Endothelial cell of umbilical vein (primary cell): ENCODE measurements around the gene SMURF2. TPM values are rescaled to one million over a fixed set of nuclear protein-coding genes. Genes with fewer than 3 reads are reported as not detected.

Experiments
- BruUV-seq: library from RNA; stranded (reverse); fragments of 400-500 nt; replicated peaks from 2 replicates; lab custom pipeline; 2021; lab: Mats Ljungman, UMichigan
- CTCF ChIA-PET: fragments of 300-600, 350-600 bp; sonication (Branson Sonifier 250); formaldehyde crosslinking; loops from one replicate; lab custom pipeline; 2021; ENCODE audit warnings: antibody characterized with exemption, inconsistent platforms; lab: Charles Lee
- POLR2A ChIA-PET: fragments of 300-600, 350-600 bp; sonication (Branson Sonifier 250); formaldehyde crosslinking; loops from one replicate; lab custom pipeline; 2021; ENCODE audit warnings: antibody characterized with exemption, inconsistent platforms; lab: Charles Lee
- DNase-seq: peaks from one replicate; pipeline ENCODE4 v3.0.0-alpha.2; 2011; ENCODE audit warnings: low read depth, low spot score
- FAIRE-seq: peaks from 2 replicates; lab custom pipeline; 2011; peaks lifted over from hg19 to GRCh38; lab: Jason Lieb, UNC
- H2AFZ ChIP-seq: 2 replicates; pipeline ENCODE4 v1.6.0; 2012; ENCODE audit warnings: low read depth, low read length, control low read depth, inconsistent platforms
- H3K27ac ChIP-seq: 2 replicates; pipeline ENCODE4 v1.5.1; 2011; ENCODE audit warnings: low read depth, mild to moderate bottlenecking, control low read depth, low read length, moderate library complexity; ENCODE audit not compliant: insufficient read depth
- H3K27me3 ChIP-seq, 2 experiments: 2 replicates each; pipeline versions ENCODE4 v1.6.0 to v1.6.1; 2011; ENCODE audit warnings: low read length in 2 of 2, mixed read lengths in 1 of 2; ENCODE audit not compliant: control insufficient read depth in 2 of 2, insufficient read depth in 2 of 2
- H3K36me3 ChIP-seq, 2 experiments: 2 replicates in 1 of 2; 3 replicates in 1 of 2; pipeline ENCODE4 v1.5.1; 2011; ENCODE audit warnings: low read length in 2 of 2, mild to moderate bottlenecking in 1 of 2, moderate library complexity in 1 of 2; ENCODE audit not compliant: control insufficient read depth in 2 of 2, insufficient read depth in 2 of 2; ENCODE audit errors: extremely low read depth in 1 of 2
- H3K4me1 ChIP-seq: 3 replicates; pipeline ENCODE4 v1.5.1; 2011; ENCODE audit warnings: mild to moderate bottlenecking, low read length; ENCODE audit not compliant: control insufficient read depth, insufficient read depth; ENCODE audit errors: extremely low read depth
- H3K4me2 ChIP-seq: 2 replicates; pipeline ENCODE4 v1.6.1; 2011; ENCODE audit warnings: low read length, control low read depth, mixed read lengths; ENCODE audit not compliant: insufficient read depth
- H3K4me3 ChIP-seq, 3 experiments: fragments of 200-600 bp in 1 of 3; sonication (generic), shearing (Covaris generic) in 1 of 3; replicated peaks in 1 of 3; 2 replicates each; pipeline ENCODE4 v1.5.1; 2011 to 2016; ENCODE audit warnings: control low read depth in 3 of 3, low read length in 3 of 3, mild to moderate bottlenecking in 2 of 3, inconsistent platforms in 1 of 3, low read depth in 1 of 3, moderate library complexity in 1 of 3; ENCODE audit not compliant: insufficient read depth in 1 of 3
- H3K79me2 ChIP-seq: 2 replicates; pipeline ENCODE4 v1.6.0; 2012; ENCODE audit warnings: low read length, inconsistent platforms; ENCODE audit not compliant: control insufficient read depth, insufficient read depth
- H3K9ac ChIP-seq: replicated peaks from 2 replicates; pipeline ENCODE3; 2011; ENCODE audit warnings: low read length, control low read depth; ENCODE audit not compliant: insufficient read depth; ENCODE audit errors: extremely low read depth
- H3K9me1 ChIP-seq: replicated peaks from 3 replicates; pipeline ENCODE4 v1.6.0; 2011; ENCODE audit warnings: mild to moderate bottlenecking, low read length; ENCODE audit not compliant: control insufficient read depth, insufficient read depth; ENCODE audit errors: extremely low read depth
- H3K9me3 ChIP-seq: replicated peaks from 2 replicates; pipeline ENCODE4 v1.5.1; 2012; ENCODE audit warnings: low read length, inconsistent platforms; ENCODE audit not compliant: control insufficient read depth, insufficient read depth
- H4K20me1 ChIP-seq: replicated peaks from 2 replicates; pipeline ENCODE3; 2011; ENCODE audit warnings: mild to moderate bottlenecking, low read length; ENCODE audit not compliant: control insufficient read depth, insufficient read depth; ENCODE audit errors: extremely low read depth
- CTCF ChIP-seq, 2 donors: IDR thresholded peaks; 1 replicate in 1 of 2; 2 replicates in 1 of 2; pipeline ENCODE4 v1.5.1; 2011; ENCODE audit warnings: low read length in 2 of 2, mild to moderate bottlenecking in 2 of 2, moderate library complexity in 2 of 2, control low read depth in 1 of 2, inconsistent platforms in 1 of 2, low read depth in 1 of 2; ENCODE audit not compliant: insufficient read depth in 1 of 2; ENCODE audit errors: extremely low read depth in 1 of 2
- EZH2 ChIP-seq: IDR thresholded peaks from 2 replicates; pipeline ENCODE4 v1.6.1; 2012; ENCODE audit warnings: borderline replicate concordance, low read depth, mild to moderate bottlenecking, moderate library complexity, low read length, inconsistent platforms; ENCODE audit not compliant: severe bottlenecking
- FOS ChIP-seq: IDR thresholded peaks from 2 replicates; pipeline ENCODE4 v1.6.1; 2011; ENCODE audit warnings: mild to moderate bottlenecking, low read length, moderate library complexity, borderline replicate concordance; ENCODE audit not compliant: insufficient read depth
- GATA2 ChIP-seq: IDR thresholded peaks from 2 replicates; pipeline ENCODE4 v1.7.0; 2011; ENCODE audit warnings: low read depth, mild to moderate bottlenecking, moderate library complexity, mixed read lengths, low read length; ENCODE audit not compliant: insufficient read length, insufficient read depth
- JUN ChIP-seq: IDR thresholded peaks from 2 replicates; pipeline ENCODE4 v1.6.1; 2011; ENCODE audit warnings: borderline replicate concordance, low read depth; ENCODE audit not compliant: insufficient read length, insufficient read depth
- MYC ChIP-seq: IDR thresholded peaks from one replicate; pipeline ENCODE4 v1.6.1; 2011; ENCODE audit warnings: mild to moderate bottlenecking, low read depth, low read length
- POLR2A ChIP-seq: IDR thresholded peaks from 2 replicates; pipeline ENCODE4 v1.6.1; 2012; ENCODE audit warnings: low read depth, mild to moderate bottlenecking, control low read depth, low read length
- POLR2AphosphoS5 ChIP-seq: IDR thresholded peaks from 2 replicates; pipeline ENCODE4 v1.6.1; 2012; ENCODE audit warnings: low read depth, mild to moderate bottlenecking, control low read depth, low read length, moderate library complexity; ENCODE audit not compliant: insufficient read depth
- dilution Hi-C: fragments of 300-500 bp; cut with MboI; formaldehyde crosslinking; loops from one replicate; pipeline ENCODE4 v1.15.0; 2019; ENCODE audit warnings: low sequenced_read_pairs; ENCODE audit not compliant: extremely low pct_ligation_motif_present
- intact Hi-C: fragments of 100-400 bp; cut with micrococcal nuclease; formaldehyde crosslinking; loops from one replicate; pipeline ENCODE4 v1.10.0; 2022
- polyA plus RNA-seq, 4 experiments: library from polyadenylated mRNA; depleted of rRNA in 3 of 4; stranded (reverse) in 3 of 4; unstranded in 1 of 4; fragments of >200 nt; gene quantifications; 2 replicates each; pipeline versions ENCODE4 v1.2.1 to v1.2.3, GENCODE V29; 2011 to 2012; ENCODE audit warnings: missing spikeins in 1 of 4
- total RNA-seq: library from RNA; stranded (reverse); gene quantifications from 2 replicates; pipeline ENCODE4 v1.2.3, GENCODE V29; 2021
- TF ChIP-seq, protein P1 (sequence below): IDR thresholded peaks from 2 replicates; pipeline ENCODE4 v1.6.1; 2011; ENCODE audit not compliant: insufficient read depth, insufficient read length

SMURF2 gene
- total and polyA plus RNA-seq, 2 donors (not counting 3 experiments of a cell fraction or from before 2014, with no cell fraction given), result 32.9 to 105 TPM

DNA sequence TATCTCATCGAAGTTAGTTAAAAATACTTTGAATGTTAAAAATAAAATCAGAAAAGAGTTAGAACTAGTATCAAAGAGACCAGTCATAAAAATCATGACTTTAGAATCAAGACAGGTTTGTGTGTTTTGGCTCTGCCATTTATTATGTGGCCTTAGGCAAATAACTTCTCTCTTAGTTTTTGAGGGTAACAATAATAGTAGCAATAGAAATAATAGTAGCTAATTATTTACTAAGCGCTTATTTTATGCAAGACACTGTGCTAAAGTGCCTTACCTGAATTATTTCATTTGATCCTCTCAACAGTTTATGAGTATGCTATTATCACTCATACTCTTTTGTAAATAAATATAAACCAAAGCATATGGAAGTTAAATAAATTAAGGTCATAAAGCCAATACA is 77.0 kb downstream of the SMURF2 start:
- Histone ChIP-seq H3K9ac (no peak overlapping the region), H3K4me3 (no peak overlapping the region), H3K27me3 (no peaks in the 10 kb centered on the region), H3K36me3 (peaks cover 21 to 51% of the 10 kb centered on the region in 2 experiments), H3K9me1 (no peaks in the 10 kb centered on the region), H2AFZ (no peak overlapping the region), H3K27ac (no peak overlapping the region), H3K79me2 (peaks cover 71% of the 10 kb centered on the region), H3K4me2 (no peak overlapping the region), H3K4me1 (peaks cover 3% of the 10 kb centered on the region), H4K20me1 (peaks cover 3% of the 10 kb centered on the region), H3K9me3 (no peaks in the 10 kb centered on the region)
- no TSS peak for BruUV-seq
- TF ChIP-seq POLR2AphosphoS5 (no peak), EZH2 (no peak), CTCF (IDR thresholded peaks at IDR 0.05; ENCODE audit: extremely low read depth in 1 of 2, insufficient read depth in 1 of 2, low read depth in 1 of 2, low read length in 2 of 2) (no peak), FOS (no peak), GATA2 (no peak), MYC (no peak), JUN (no peak), POLR2A (no peak)
- TF ChIP-seq, protein P1, sequence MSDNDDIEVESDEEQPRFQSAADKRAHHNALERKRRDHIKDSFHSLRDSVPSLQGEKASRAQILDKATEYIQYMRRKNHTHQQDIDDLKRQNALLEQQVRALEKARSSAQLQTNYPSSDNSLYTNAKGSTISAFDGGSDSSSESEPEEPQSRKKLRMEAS, result no peak
- FAIRE-seq (no peak), DNase-seq (no peak)
- CTCF ChIA-PET, result interaction anchor here (1.1 to 1.3 kb wide), 2 partner anchors 10 to 38 kb away, joined by 3 to 5 read pairs; no protein-coding TSS in a partner anchor
- intact Hi-C loops (no loop called here), dilution Hi-C loops (no loop called here)
- POLR2A ChIA-PET, result no interaction called here
